ENCODE measurements around the gene TEX14.
A peak's percentile ranks its signal among the peaks of the same experiment; 100 is the strongest.
"Not testable (repeated sequence)": the region's sequence is repeated elsewhere in the genome, so short reads cannot be mapped to it uniquely, and the experiment has no call there.

TEX14 gene

GRCh38 chr17:58690033-58690432 lies 1.8 kb downstream of the TEX14 start:
- not testable (repeated sequence) for DNase-seq

- DNase-seq, result no peak
Observed at GRCh38 chr17:58688521-58688920, 3.3 kb downstream of the TEX14 start.

GRCh38 chr17:58686980-58687379 lies 4.9 kb downstream of the TEX14 start:
- no peak for DNase-seq

DNA sequence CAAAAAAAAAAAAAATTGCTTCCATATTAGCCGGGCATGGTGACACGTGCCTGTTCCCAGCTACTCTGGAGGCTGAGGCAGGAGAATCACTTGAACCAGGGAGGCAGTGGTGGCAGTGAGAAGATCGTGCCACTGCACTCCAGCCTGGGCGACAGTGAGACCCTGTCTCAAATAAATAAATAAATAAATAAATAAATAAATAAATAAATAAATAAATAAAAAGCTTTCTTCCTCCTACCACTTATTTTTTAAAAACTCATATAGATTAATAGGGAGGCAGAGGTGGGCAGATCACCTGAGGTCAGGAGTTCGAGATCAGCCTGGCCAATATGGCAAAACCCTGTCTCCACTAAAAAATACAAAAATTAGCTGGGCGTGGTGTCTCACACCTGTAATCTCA lies 7.4 kb downstream of the TEX14 start:
- DNase-seq, result not testable (repeated sequence)

GRCh38 chr17:58684003-58684402 lies 7.8 kb downstream of the TEX14 start:
- DNase-seq, result no peak

- no peak for DNase-seq
Observed at GRCh38 chr17:58680038-58680369, 11.8 kb downstream of the TEX14 start.

GRCh38 chr17:58679263-58680037 lies 12.4 kb downstream of the TEX14 start:
- peak; percentile 33 to 60 for DNase-seq

DNA sequence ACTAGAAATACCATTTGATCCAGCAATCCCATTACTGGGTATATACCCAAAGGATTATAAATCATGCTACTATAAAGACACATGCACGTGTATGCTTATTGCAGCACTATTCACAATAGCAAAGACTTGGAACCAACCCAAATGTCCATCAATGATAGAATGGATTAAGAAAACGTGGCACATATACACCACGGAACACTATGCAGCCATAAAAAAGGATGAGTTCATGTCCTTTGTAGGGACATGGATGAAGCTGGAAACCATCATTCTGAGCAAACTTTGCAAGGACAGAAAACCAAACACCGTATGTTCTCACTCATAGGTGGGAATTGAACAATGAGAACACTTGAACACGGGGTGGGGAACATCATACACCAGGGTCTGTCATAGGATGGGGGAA lies 13.6 kb downstream of the TEX14 start:
- not testable (repeated sequence) for DNase-seq

- DNase-seq, result no peak
Observed at GRCh38 chr17:58677194-58677880, 14.5 kb downstream of the TEX14 start.

DNA sequence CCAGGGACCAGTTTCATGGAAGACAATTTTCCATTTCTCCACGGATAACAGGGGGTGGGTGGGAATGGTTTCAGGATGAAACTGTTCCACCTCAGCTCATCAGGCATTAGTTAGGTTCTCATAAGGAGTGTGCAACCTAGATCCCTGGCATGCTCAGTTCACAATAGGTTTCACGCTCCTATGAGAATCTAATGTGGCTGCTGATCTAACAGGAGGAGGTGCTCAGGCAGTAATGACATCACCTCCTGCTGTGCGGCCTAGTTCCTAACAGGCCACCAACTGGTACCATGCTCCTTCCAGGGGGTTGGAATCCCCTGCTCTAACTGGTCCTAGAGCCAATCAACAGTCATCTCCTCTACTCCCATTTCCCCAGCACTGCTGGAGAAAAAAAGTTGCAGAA lies 19.9 kb downstream of the TEX14 start:
- DNase-seq, result no peak

DNA sequence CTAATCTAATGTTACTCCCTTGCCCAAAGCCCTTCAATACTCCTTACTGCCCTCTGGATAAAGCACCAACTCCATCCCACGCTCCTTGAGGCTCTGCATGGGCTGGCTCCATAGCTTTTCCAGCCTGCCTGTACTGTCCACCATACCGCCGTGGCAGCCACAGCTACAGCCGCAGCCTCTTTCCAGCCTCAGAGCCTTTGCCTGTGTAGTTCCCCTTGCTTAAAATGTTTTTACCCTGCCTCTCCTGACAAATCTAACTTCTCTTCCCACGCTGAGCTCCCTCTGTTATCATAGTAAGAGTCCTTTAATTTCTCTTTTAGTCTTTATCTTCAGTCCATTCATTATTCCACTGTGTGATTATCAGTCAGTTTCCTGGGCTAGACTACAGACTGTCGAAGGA lies 22.0 kb downstream of the TEX14 start:
- no peak for DNase-seq

DNA sequence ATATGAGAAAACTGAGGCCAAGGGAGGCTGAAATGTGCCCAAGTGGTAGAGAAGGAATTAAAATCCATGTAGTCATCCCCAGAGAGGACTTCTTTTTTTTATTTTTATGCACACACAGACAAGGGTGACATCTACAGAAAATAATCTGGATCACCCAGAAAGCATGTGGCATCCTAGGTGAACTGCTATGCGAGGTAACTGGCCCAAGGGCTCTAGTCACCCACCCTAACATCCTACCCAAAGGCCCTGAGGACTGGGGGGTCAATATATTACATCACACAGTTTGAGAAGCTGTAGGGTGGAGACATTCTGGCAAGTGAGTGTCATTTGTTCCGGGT lies 23.3 kb downstream of the TEX14 start:
- DNase-seq, result no peak

DNA sequence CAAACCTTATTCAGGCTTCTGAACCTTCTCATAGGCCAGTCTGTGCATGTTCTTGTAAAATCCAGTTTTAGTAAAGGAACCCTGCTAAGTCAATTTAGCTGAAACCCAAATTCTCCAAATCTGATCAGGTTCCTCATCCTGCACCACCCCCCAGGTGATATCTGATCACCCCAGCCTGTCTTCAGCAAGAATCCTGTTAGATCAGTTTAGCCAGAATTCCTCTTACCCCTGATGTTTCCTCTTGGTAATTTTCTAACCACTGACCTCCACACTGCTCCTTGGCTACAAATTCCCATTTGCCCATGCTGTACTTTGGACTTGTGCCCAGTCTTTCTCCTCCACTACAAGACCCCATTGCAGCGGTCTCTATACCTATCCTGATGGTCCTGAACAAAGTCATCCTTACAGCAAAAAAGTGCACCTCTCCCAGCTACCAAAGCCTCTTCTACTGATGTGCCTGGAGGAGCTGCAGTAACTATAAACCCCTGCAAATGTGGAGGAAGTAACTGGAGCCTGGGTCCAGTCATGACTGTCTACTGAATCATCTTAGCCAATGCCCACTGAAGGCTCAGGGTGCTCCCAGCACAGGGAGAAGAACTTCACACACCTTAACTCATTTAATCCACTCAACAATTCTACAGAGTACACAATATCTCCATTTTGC lies 23.8 kb downstream of the TEX14 start:
- DNase-seq, result no peak

DNA sequence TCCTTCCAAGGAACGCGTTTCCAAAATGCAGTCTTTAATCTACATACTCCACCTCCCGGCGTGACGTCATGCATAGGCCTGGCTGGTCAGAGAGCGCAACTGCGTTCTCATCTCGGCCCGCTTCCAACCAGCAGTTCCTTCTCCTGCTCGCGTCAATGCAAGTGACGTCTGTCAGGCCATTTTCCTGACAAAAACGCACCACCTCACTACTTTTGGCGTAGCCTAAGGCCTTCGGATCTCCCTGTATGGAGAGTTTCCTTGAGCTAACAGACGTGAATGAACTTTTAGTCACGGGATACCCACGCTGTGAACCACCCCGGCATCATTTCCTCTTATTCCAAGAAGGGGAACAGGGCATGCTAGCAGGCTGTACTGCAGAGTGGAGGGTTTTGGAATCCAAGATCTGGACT lies 25.0 kb downstream of the TEX14 start:
- peak; percentile 93 for DNase-seq

GRCh38 chr17:58665946-58666857 lies 25.6 kb downstream of the TEX14 start:
- DNase-seq, result peak; percentile 68 to 76

GRCh38 chr17:58664302-58664701 lies 27.5 kb downstream of the TEX14 start:
- no peak for DNase-seq

- DNase-seq, result no peak
Observed at GRCh38 chr17:58661499-58661898, 30.3 kb downstream of the TEX14 start.

GRCh38 chr17:58660621-58661020 lies 31.2 kb downstream of the TEX14 start:
- no peak for DNase-seq

DNA sequence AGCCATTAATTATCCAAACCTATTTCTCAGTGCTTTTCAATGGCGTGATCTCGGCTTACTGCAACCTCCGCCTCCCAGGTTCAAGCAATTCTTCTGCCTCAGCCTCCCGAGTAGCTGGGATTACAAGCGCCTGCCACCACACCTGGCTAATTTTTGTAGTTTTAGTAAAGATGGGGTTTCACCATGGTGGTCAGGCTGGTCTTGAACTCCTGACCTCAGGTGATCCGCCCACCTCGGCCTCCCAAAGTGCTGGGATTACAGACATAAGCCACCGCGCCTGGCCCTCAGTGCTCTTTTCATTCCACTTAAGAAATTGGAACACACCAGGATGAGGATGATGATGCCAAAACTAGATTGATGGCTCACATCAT lies 32.1 kb downstream of the TEX14 start:
- DNase-seq, result not testable (repeated sequence)

GRCh38 chr17:58658804-58659713 lies 32.8 kb downstream of the TEX14 start:
- DNase-seq, result peak; percentile 90 to 96

GRCh38 chr17:58657962-58658803 lies 33.7 kb downstream of the TEX14 start:
- DNase-seq, result not testable (repeated sequence)
